ENCODE data around the gene CHL1.

Gene CHL1

GRCh38 chr3:279325-279724, 82.8 kb downstream of the CHL1 start:
- H3K4me1 ChIP-seq (ENCODE audit: insufficient read depth, low read length): no peaks in the 10 kb centered on the region

GRCh38 chr3:280681-281080, 84.1 kb downstream of the CHL1 start:
- no peaks in the 10 kb centered on the region for H3K9me3 ChIP-seq (ENCODE audit: control insufficient read depth, insufficient read depth, low read length)
- no peaks in the 10 kb centered on the region for H3K36me3 ChIP-seq (ENCODE audit: insufficient read depth, low read length)
- H3K9ac ChIP-seq (ENCODE audit: low read depth, low read length): no peak overlapping the region
- H3K4me1 ChIP-seq (ENCODE audit: insufficient read depth, low read length): no peaks in the 10 kb centered on the region

More at GRCh38 chr3:279325-279724, 82.8 kb downstream of the CHL1 start:
- Histone ChIP-seq H3K9ac (ENCODE audit: low read depth, low read length) (no peak overlapping the region), H3K9me3 (ENCODE audit: control insufficient read depth, insufficient read depth, low read length) (no peaks in the 10 kb centered on the region), H3K36me3 (ENCODE audit: insufficient read depth, low read length) (no peaks in the 10 kb centered on the region)

DNA sequence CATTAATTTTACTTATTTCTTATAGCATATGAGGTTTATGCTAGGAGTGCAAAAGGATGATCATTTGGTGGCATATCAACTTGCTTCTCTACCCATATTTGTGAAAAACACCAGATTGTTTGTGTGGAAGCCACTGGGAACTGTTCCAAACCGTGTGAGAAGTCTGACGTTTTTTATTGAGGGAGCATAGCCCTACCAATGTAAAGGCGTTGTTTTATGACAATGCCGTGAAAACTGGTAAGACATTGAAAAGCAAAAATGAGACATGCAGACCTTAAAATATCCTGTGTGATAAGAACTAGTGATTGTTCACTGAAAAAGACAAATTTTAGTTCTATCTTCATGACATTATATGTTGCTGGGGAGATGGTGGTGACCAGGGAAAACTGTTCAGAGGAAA, 87.8 kb downstream of the CHL1 start:
- no peaks in the 10 kb centered on the region for H3K4me1 ChIP-seq (ENCODE audit: insufficient read depth, low read length)
- H3K9ac ChIP-seq (ENCODE audit: low read depth, low read length): no peak overlapping the region
- no peaks in the 10 kb centered on the region for H3K9me3 ChIP-seq (ENCODE audit: control insufficient read depth, insufficient read depth, low read length)
- no peaks in the 10 kb centered on the region for H3K36me3 ChIP-seq (ENCODE audit: insufficient read depth, low read length)

- H3K36me3 ChIP-seq (ENCODE audit: insufficient read depth, low read length): no peaks in the 10 kb centered on the region
- H3K4me1 ChIP-seq (ENCODE audit: insufficient read depth, low read length): no peaks in the 10 kb centered on the region
- no peak overlapping the region for H3K9ac ChIP-seq (ENCODE audit: low read depth, low read length)
- no peaks in the 10 kb centered on the region for H3K9me3 ChIP-seq (ENCODE audit: control insufficient read depth, insufficient read depth, low read length)
Measured at GRCh38 chr3:288417-288816, 91.9 kb downstream of the CHL1 start.

- no peak overlapping the region for H3K9ac ChIP-seq (ENCODE audit: low read depth, low read length)
- no peaks in the 10 kb centered on the region for H3K36me3 ChIP-seq (ENCODE audit: insufficient read depth, low read length)
- no peaks in the 10 kb centered on the region for H3K4me1 ChIP-seq (ENCODE audit: insufficient read depth, low read length)
- no peaks in the 10 kb centered on the region for H3K9me3 ChIP-seq (ENCODE audit: control insufficient read depth, insufficient read depth, low read length)
Measured at GRCh38 chr3:291028-291427, 94.5 kb downstream of the CHL1 start.

GRCh38 chr3:291646-292436, 95.3 kb downstream of the CHL1 start:
- Histone ChIP-seq H3K9me3 (ENCODE audit: control insufficient read depth, insufficient read depth, low read length) (no peaks in the 10 kb centered on the region), H3K4me1 (ENCODE audit: insufficient read depth, low read length) (no peaks in the 10 kb centered on the region), H3K36me3 (ENCODE audit: insufficient read depth, low read length) (no peaks in the 10 kb centered on the region), H3K9ac (ENCODE audit: low read depth, low read length) (no peak overlapping the region)

- H3K4me1 ChIP-seq (ENCODE audit: insufficient read depth, low read length): peaks cover 3% of the 10 kb centered on the region; the same call in 1 of the 2 replicates
- H3K9ac ChIP-seq (ENCODE audit: low read depth, low read length): no peak overlapping the region
- no peaks in the 10 kb centered on the region for H3K9me3 ChIP-seq (ENCODE audit: control insufficient read depth, insufficient read depth, low read length)
- no peaks in the 10 kb centered on the region for H3K36me3 ChIP-seq (ENCODE audit: insufficient read depth, low read length)
Measured at GRCh38 chr3:294096-294495, 97.5 kb downstream of the CHL1 start.

- Histone ChIP-seq H3K4me1 (ENCODE audit: insufficient read depth, low read length) (peaks cover 3% of the 10 kb centered on the region; the same call in 1 of the 2 replicates), H3K9ac (ENCODE audit: low read depth, low read length) (no peak overlapping the region), H3K9me3 (ENCODE audit: control insufficient read depth, insufficient read depth, low read length) (no peaks in the 10 kb centered on the region), H3K36me3 (ENCODE audit: insufficient read depth, low read length) (no peaks in the 10 kb centered on the region)
Measured at GRCh38 chr3:294581-294980, 98.0 kb downstream of the CHL1 start.

DNA sequence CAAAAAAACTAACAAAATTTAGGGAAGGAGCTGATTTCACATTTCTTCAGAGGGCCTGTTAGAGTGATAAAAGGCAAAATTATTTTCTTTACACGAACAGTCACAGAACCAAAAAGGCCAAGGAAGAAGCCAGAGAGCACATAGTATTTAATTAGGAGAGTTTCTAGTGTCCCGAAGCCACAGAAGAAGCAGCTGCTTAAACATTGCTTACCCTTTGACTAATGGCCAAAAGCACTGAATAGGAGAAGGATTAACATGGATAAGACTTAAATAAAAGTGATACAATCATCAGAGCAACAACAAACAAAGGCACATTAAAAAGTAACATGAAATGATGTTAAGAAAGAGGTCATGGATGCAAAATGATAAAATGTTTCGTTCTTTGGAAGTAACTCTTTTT, 98.6 kb downstream of the CHL1 start:
- Histone ChIP-seq H3K9me3 (ENCODE audit: control insufficient read depth, insufficient read depth, low read length) (no peaks in the 10 kb centered on the region), H3K4me1 (ENCODE audit: insufficient read depth, low read length) (peaks cover 3% of the 10 kb centered on the region; the same call in 1 of the 2 replicates), H3K36me3 (ENCODE audit: insufficient read depth, low read length) (no peaks in the 10 kb centered on the region), H3K9ac (ENCODE audit: low read depth, low read length) (no peak overlapping the region)

DNA sequence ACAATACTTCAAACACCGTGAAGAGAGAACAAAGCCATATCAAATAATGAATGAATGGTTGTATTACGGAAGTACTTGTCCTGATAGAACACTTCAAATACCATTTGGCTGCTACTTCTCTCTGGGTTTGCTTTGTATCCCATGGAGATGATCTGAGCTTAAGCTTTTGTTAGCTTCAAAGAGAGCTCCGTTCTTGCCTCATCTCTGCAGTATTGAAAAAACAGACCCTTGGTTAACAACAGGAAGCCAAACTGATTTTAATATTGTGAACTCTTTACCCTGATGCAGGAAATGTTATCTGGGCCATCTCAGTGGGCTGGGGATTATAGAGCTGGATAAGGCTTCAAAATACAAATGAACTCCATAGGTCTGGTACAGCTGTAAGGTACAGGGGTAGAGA, 101.0 kb downstream of the CHL1 start:
- Histone ChIP-seq H3K9me3 (ENCODE audit: control insufficient read depth, insufficient read depth, low read length) (no peaks in the 10 kb centered on the region), H3K36me3 (ENCODE audit: insufficient read depth, low read length) (no peaks in the 10 kb centered on the region), H3K9ac (ENCODE audit: low read depth, low read length) (no peak overlapping the region), H3K4me1 (ENCODE audit: insufficient read depth, low read length) (peaks cover 3% of the 10 kb centered on the region; the same call in 1 of the 2 replicates)

- H3K36me3 ChIP-seq (ENCODE audit: insufficient read depth, low read length): no peaks in the 10 kb centered on the region
- no peak overlapping the region for H3K9ac ChIP-seq (ENCODE audit: low read depth, low read length)
- peaks cover 3% of the 10 kb centered on the region; the same call in 1 of the 2 replicates for H3K4me1 ChIP-seq (ENCODE audit: insufficient read depth, low read length)
- no peaks in the 10 kb centered on the region for H3K9me3 ChIP-seq (ENCODE audit: control insufficient read depth, insufficient read depth, low read length)
Measured at GRCh38 chr3:299590-300301, 103.2 kb downstream of the CHL1 start.

- no peaks in the 10 kb centered on the region for H3K36me3 ChIP-seq (ENCODE audit: insufficient read depth, low read length)
- H3K4me1 ChIP-seq (ENCODE audit: insufficient read depth, low read length): no peaks in the 10 kb centered on the region
- H3K9me3 ChIP-seq (ENCODE audit: control insufficient read depth, insufficient read depth, low read length): no peaks in the 10 kb centered on the region
- no peak overlapping the region for H3K9ac ChIP-seq (ENCODE audit: low read depth, low read length)
Measured at GRCh38 chr3:307182-307581, 110.6 kb downstream of the CHL1 start.

DNA sequence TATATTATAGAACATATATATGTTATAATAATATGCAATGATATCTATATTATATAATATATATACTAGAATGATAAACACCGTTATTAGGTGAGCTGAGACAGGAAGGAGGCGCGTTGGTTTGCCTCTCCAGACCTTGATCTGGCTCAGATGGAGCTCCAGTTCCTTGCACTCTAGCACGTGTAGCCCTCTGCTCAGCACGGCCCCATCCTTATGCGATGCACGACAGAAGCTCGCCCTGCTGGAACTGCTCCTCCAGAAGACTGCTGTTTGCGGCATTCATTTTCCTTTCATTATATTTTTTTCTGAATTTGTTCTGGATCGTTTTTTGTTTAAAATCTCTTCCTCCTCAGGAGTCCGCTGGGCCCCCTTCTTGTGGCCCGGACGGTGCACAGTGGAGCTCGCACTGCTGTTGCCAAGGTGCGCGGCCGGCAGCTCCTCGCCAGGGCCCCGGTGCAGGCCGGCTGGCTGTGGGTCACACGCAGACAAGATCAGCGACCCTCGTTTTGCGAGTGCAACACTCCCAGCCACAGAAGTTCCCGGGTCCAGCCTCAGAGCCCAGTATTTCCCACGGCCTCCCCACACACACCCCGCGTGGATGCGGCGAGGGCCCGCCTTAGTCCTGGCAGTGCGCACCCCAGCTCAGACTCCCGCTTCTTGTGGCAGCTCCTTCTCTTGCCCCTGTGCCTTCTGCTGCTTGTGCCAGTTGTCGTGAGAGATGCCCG, 112.2 kb downstream of the CHL1 start:
- no peaks in the 10 kb centered on the region for H3K36me3 ChIP-seq (ENCODE audit: insufficient read depth, low read length)
- no peaks in the 10 kb centered on the region for H3K9me3 ChIP-seq (ENCODE audit: control insufficient read depth, insufficient read depth, low read length)
- H3K9ac ChIP-seq (ENCODE audit: low read depth, low read length): no peak overlapping the region
- no peaks in the 10 kb centered on the region for H3K4me1 ChIP-seq (ENCODE audit: insufficient read depth, low read length)

DNA sequence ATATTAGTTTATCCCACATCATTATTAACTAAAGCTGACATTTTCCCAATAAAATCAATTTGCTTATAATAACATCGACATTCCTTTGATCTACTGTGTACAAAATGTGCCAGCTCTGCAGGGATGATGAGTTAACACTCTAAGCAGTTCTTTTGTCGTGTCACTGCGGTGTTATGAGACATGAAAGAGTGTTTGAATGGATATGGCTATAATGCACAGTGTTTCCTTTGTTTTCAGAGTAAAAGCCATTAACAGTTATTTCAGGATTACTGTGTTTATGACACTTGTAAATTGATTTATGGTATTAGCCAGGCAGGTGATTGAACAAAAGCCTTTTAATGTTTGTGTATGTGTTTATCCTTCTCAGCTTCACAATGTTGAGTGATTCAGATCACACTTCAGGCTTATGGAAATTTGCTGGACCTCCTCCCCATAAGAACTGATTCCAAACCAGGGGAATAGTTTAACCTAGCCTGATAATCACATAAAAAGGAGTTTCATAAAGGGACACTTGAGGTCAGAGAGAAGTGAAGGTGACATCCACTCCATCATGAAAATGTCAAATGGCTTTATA, 115.7 kb downstream of the CHL1 start:
- Histone ChIP-seq H3K4me1 (ENCODE audit: insufficient read depth, low read length) (no peaks in the 10 kb centered on the region), H3K9me3 (ENCODE audit: control insufficient read depth, insufficient read depth, low read length) (no peaks in the 10 kb centered on the region), H3K9ac (ENCODE audit: low read depth, low read length) (no peak overlapping the region), H3K36me3 (ENCODE audit: insufficient read depth, low read length) (no peaks in the 10 kb centered on the region)
